LNCaP clone FGC (cell line): ENCODE results near the gene SMARCA1.

Experiments used
- DNase-seq: peaks from one replicate; pipeline ENCODE4 v3.0.0-alpha.2; 2011; ENCODE audit warnings: low read depth
- H3K4me3 ChIP-seq: 2 replicates; pipeline ENCODE4 v1.5.1; 2011; ENCODE audit warnings: mild to moderate bottlenecking, low read depth, low read length, control low read depth
- TF ChIP-seq, protein P1 (sequence below): IDR thresholded peaks from 2 replicates; pipeline ENCODE4 v1.5.1; 2012; ENCODE audit warnings: mild to moderate bottlenecking; ENCODE audit not compliant: control insufficient read depth, insufficient read depth; ENCODE audit errors: extremely low read depth

The SMARCA1 gene

DNA sequence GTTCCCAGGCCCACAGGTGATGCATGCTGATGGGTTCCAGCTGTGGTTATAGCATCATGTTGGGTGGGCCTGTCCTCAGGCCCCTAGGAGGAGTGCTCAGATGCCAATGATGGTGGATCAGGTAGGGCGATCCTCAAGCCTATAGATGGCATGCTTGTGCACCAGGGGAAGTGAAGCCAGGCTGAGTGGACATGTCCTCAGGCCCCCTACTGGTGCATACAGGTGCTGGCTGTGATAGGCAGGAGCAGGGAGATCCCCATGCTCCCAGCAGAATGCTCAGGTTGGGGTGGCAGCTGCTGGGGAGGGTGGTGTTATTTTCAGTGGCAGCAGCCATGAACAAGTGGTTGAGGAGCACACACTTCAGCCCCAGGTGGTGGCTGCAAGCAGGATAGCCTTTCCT lies 96.0 kb downstream of the SMARCA1 start:
- H3K4me3 ChIP-seq, result no peak overlapping the region
- DNase-seq, result no peak
- TF ChIP-seq, protein P1, sequence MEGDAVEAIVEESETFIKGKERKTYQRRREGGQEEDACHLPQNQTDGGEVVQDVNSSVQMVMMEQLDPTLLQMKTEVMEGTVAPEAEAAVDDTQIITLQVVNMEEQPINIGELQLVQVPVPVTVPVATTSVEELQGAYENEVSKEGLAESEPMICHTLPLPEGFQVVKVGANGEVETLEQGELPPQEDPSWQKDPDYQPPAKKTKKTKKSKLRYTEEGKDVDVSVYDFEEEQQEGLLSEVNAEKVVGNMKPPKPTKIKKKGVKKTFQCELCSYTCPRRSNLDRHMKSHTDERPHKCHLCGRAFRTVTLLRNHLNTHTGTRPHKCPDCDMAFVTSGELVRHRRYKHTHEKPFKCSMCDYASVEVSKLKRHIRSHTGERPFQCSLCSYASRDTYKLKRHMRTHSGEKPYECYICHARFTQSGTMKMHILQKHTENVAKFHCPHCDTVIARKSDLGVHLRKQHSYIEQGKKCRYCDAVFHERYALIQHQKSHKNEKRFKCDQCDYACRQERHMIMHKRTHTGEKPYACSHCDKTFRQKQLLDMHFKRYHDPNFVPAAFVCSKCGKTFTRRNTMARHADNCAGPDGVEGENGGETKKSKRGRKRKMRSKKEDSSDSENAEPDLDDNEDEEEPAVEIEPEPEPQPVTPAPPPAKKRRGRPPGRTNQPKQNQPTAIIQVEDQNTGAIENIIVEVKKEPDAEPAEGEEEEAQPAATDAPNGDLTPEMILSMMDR, result no peak

DNA sequence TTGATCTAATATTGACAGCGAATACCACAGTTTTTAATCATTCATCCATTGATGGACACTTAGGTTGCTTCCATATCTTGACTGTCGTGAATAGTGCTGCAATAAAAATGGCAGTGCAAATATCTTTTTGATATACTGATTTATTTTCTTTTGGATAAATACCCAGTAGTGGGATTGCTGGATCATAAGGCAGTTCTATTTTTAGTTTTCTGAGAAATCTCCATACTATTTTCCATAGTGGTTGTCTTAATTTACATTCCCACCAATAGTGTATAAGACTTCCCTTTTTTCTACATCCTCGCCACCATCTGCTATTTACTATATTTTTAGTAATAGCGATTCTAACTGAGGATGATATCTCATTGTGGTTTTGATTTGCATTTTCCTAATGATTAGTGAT lies 100.1 kb downstream of the SMARCA1 start:
- TF ChIP-seq, protein P1, result no peak
- no peak overlapping the region for H3K4me3 ChIP-seq
- DNase-seq, result no peak

DNA sequence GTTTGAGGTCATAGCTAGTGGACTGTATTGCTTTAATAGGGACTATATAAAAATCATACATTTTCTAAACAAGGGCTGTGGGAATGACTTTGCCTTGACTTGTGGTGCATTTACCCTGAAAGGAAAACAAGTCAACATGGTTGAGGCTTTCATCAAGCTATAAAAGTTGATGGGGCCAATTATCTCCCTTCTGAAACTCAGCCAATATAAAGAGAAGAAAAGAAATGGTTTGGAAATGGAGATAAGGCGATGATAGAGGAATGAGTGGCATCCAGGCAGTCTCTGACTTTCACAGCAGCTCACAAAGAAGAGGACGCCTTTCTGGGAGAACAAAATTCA lies 118.7 kb downstream of the SMARCA1 start:
- peak; percentile 7 for DNase-seq
- TF ChIP-seq, protein P1, result no peak
- no peak overlapping the region for H3K4me3 ChIP-seq

DNA sequence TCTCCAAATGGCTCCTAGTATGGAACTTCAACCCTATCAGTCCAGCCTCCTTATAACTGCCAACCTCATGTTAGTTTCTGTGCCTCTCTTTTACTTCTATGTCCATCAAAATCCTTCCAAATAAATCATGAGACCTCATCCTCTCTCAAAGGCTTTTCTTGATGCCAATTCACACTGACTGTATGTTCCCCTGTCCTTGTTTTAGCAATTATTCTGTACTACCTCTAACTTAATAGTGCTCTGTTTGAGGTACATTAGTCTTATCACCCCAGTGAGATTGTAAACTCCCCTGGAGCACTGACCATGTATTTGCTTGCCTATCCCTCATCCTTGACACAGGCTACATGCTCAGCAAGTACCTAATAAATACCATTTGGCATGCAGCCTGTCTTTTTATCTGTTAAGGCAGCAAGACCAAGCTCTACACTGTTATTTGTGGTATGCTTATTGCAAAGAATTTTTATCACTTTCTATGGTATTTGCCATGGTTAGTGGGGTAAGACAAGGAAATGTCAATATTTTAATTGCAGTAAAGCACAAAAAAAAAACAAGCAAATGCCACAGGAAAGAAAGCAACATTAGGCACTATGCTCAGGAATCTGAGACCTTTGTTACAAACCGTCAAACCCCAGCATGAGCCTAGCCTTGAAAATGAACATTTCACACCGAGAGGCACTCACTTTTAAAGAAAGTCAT lies 119.2 kb downstream of the SMARCA1 start:
- peak; percentile 68 for DNase-seq
- no peak overlapping the region for H3K4me3 ChIP-seq
- TF ChIP-seq, protein P1, result no peak
